MM.1S (cell line): ENCODE measurements around the gene KLK15.

Experiments used
- DNase-seq: peaks from one replicate; pipeline ENCODE4 v3.0.0-alpha.2; 2015
- H2AFZ ChIP-seq: fragments of 300-600 bp; sonication (generic); 2 replicates; pipeline ENCODE4 v1.6.0; 2016; ENCODE audit warnings: antibody characterized with exemption, low read length
- H3F3A ChIP-seq: fragments of 300-600 bp; sonication (generic); 2 replicates; pipeline ENCODE4 v1.6.1; 2016; ENCODE audit warnings: mild to moderate bottlenecking, antibody characterized with exemption, low read length, moderate library complexity, mixed read lengths; ENCODE audit not compliant: insufficient read depth
- H3K27ac ChIP-seq: fragments of 300-600 bp; sonication (generic); 2 replicates; pipeline ENCODE4 v1.5.1; 2016; ENCODE audit warnings: mild to moderate bottlenecking, low read length
- H3K27me3 ChIP-seq: fragments of 300-600 bp; sonication (generic); replicated peaks from 2 replicates; pipeline ENCODE4 v1.6.0; 2016; ENCODE audit warnings: low read length; ENCODE audit not compliant: insufficient read depth
- H3K36me3 ChIP-seq: fragments of 300-600 bp; sonication (generic); replicated peaks from 2 replicates; pipeline ENCODE4 v1.6.1; 2016; ENCODE audit warnings: mild to moderate bottlenecking, low read length, mixed read lengths; ENCODE audit not compliant: insufficient read depth
- H3K4me1 ChIP-seq: fragments of 300-600 bp; sonication (generic); 2 replicates; pipeline ENCODE4 v1.6.1; 2016; ENCODE audit warnings: low read length, mixed read lengths
- H3K4me2 ChIP-seq: fragments of 300-600 bp; sonication (generic); 2 replicates; pipeline ENCODE4 v1.6.0; 2016; ENCODE audit warnings: low read depth, low read length
- H3K4me3 ChIP-seq: fragments of 300-600 bp; sonication (generic); 2 replicates; pipeline ENCODE4 v1.5.1; 2016; ENCODE audit warnings: low read length, mixed read lengths
- H3K79me2 ChIP-seq: fragments of 300-600 bp; sonication (generic); 2 replicates; pipeline ENCODE4 v1.6.1; 2016; ENCODE audit warnings: mixed run types, low read length, mixed read lengths
- H3K9ac ChIP-seq: fragments of 300-600 bp; sonication (generic); 2 replicates; pipeline ENCODE4 v1.6.1; 2016; ENCODE audit warnings: low read length, mixed read lengths
- H3K9me2 ChIP-seq: fragments of 300-600 bp; sonication (generic); replicated peaks from 2 replicates; pipeline ENCODE4 v1.6.1; 2016; ENCODE audit warnings: mild to moderate bottlenecking, low read length, mixed read lengths; ENCODE audit not compliant: insufficient read depth
- H3K9me3 ChIP-seq: fragments of 300-600 bp; sonication (generic); replicated peaks from 2 replicates; pipeline ENCODE4 v1.6.1; 2016; ENCODE audit warnings: mild to moderate bottlenecking, low read length, mixed read lengths; ENCODE audit not compliant: insufficient read depth
- H4K20me1 ChIP-seq: fragments of 300-600 bp; sonication (generic); 2 replicates; pipeline ENCODE4 v1.6.1; 2016; ENCODE audit warnings: mild to moderate bottlenecking, low read length, moderate library complexity, mixed read lengths; ENCODE audit not compliant: insufficient read depth
- EZH2 ChIP-seq: fragments of 300-600 bp; sonication (generic); optimal IDR thresholded peaks from 2 replicates; pipeline ENCODE3; 2017; ENCODE audit warnings: low read depth, mild to moderate bottlenecking, antibody characterized with exemption, low read length, mixed read lengths
- EZH2phosphoT487 ChIP-seq: fragments of 300-600 bp; sonication (generic); IDR thresholded peaks from 2 replicates; pipeline ENCODE4 v1.6.1; 2018; ENCODE audit warnings: antibody characterized with exemption, low read length
- TF ChIP-seq, protein P1 (sequence below): fragments of 300-600 bp; sonication (generic); IDR thresholded peaks from 2 replicates; pipeline ENCODE4 v1.5.1; 2016; ENCODE audit warnings: antibody characterized with exemption, low read length, mixed read lengths

The KLK15 gene

DNA sequence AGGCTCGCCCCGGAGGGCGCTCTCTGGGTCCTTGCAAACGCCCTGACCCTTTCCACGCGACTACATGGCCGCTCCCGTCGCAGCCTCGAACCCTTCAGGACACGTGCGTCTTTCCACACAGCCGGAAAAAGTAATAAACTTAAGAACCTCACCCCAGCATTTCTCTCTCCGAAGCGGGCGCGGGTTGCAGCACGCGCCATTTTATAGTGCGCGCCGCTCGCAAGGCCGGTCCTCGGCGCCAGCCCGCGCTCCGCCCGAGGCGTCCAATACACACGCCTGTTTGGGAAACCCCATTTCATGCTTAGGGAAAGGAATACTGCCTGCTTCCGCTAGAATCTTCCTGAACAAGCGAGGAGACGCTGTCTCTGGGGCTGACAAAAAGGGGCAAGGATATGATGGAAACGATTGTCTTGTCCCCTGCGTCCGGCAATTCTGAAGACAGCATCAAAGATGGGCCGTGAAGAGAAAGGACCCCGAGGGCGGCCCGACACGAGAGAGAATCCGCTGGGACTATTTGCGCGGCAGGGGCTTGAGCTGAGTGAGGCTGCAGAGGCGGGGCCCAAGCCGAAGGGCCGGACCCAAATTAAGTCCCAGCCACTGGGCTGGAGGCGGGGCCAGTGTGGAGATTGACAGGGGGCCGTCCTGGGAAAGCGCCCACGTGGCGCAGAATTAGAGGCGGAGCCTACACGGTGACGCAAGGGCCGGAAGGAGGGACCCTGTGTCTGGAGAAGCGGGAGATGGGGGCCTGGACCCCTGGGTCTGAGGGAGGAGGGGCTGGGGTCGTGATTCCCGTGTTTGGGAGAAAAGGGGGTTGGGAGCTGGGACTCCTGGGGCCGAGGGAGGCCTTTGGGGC, 28.7 kb downstream of the KLK15 start:
- Histone ChIP-seq H3K4me2 (peak overlapping the region; percentile 83), H3F3A (peaks cover 3% of the 10 kb centered on the region; the same call in 1 of the 2 replicates), H4K20me1 (peaks cover 12% of the 10 kb centered on the region), H3K9ac (peak overlapping the region; percentile 94), H3K4me1 (peaks cover 7% of the 10 kb centered on the region; the same call in 1 of the 2 replicates), H3K27me3 (peaks cover 10% of the 10 kb centered on the region), H3K79me2 (peaks cover 39% of the 10 kb centered on the region), H3K9me2 (no peaks in the 10 kb centered on the region), H2AFZ (peak overlapping the region; percentile 74), H3K4me3 (peak overlapping the region; percentile 92), H3K27ac (peak overlapping the region; percentile 89), H3K36me3 (0 out of 2 replicates have a peak, but pooled peaks cover 3% of the 10 kb centered on the region), H3K9me3 (no peaks in the 10 kb centered on the region)
- no peak for TF ChIP-seq EZH2
- TF ChIP-seq, protein P1, sequence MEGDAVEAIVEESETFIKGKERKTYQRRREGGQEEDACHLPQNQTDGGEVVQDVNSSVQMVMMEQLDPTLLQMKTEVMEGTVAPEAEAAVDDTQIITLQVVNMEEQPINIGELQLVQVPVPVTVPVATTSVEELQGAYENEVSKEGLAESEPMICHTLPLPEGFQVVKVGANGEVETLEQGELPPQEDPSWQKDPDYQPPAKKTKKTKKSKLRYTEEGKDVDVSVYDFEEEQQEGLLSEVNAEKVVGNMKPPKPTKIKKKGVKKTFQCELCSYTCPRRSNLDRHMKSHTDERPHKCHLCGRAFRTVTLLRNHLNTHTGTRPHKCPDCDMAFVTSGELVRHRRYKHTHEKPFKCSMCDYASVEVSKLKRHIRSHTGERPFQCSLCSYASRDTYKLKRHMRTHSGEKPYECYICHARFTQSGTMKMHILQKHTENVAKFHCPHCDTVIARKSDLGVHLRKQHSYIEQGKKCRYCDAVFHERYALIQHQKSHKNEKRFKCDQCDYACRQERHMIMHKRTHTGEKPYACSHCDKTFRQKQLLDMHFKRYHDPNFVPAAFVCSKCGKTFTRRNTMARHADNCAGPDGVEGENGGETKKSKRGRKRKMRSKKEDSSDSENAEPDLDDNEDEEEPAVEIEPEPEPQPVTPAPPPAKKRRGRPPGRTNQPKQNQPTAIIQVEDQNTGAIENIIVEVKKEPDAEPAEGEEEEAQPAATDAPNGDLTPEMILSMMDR, result no peak
- TF ChIP-seq EZH2phosphoT487, result no peak
- peak; percentile 99 for DNase-seq

DNA sequence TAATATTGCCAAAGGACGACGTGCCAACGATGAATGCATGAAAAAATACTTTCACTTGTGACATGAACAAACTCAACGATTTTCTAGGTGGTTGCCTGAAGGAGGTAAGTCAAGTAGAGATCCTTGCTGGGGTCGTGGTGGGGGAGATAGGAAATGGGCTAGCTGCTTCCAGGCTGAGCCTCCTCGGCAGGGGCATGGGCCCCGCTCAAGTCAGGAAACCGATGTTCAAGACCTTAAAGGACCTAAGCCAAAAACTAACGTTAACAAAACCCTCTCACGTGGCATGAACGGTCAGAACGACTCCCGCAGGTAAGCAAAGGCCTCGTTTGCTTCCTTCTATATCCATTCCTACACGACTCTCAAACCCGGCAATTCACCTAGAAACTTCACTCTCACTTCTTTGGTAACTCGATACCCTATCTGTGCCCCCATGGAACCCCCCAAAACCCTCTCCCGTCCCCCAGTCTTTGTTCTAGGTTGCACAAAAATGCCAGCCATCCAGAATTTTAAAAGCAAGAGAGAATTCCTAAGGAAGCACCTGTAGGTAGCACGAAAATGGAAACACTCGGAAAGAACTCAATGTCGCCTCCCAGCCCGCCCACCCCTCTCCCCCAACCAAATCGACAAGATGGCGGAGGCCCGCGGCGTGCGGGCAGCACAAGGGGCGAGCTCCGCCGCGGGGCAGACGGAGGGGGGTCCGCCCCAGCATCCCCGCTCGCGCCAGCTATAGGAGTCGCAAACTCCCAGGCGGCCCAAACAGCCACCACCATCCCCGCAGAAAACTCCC, 29.5 kb downstream of the KLK15 start:
- Histone ChIP-seq H3K36me3 (0 out of 2 replicates have a peak, but pooled peaks cover 3% of the 10 kb centered on the region), H3K27ac (peak overlapping the region; percentile 89), H3K4me2 (peak overlapping the region; percentile 83), H3K9ac (peak overlapping the region; percentile 94), H3K9me3 (no peaks in the 10 kb centered on the region), H3K9me2 (no peaks in the 10 kb centered on the region), H2AFZ (peak overlapping the region; percentile 40), H4K20me1 (peaks cover 19% of the 10 kb centered on the region), H3F3A (peaks cover 3% of the 10 kb centered on the region; the same call in 1 of the 2 replicates), H3K4me1 (peaks cover 7% of the 10 kb centered on the region; the same call in 1 of the 2 replicates), H3K79me2 (peaks cover 47% of the 10 kb centered on the region), H3K4me3 (peak overlapping the region; percentile 92), H3K27me3 (peaks cover 8% of the 10 kb centered on the region)
- DNase-seq, result peak; percentile 30
- TF ChIP-seq, protein P1, result no peak
- no peak for TF ChIP-seq EZH2phosphoT487
- no peak for TF ChIP-seq EZH2

DNA sequence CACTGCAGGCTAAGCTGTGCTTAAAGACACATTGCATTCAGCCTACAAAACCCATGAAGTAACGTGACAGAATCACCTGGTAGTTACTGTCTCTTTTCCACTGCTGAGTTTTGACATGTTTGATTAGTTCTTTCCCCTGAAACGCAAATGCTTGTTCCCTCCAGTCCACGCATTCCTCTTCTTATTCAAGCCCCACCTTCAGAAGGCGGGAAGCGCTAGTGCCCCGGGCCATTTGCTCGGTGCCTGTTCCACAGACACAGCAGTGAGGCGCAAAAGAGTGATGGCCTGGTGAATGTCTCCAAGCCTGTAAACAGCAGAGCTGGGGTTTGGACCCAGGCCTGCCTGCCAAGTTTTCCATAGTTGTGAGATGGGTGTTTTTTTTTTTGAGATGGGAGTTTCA, 32.3 kb downstream of the KLK15 start:
- Histone ChIP-seq H3K27ac (no peak overlapping the region), H3K4me2 (no peak overlapping the region)

More for the DNA sequence above, 32.3 kb downstream of the KLK15 start:
- TF ChIP-seq EZH2 (no peak), EZH2phosphoT487 (no peak)
- TF ChIP-seq, protein P1, result no peak
- Histone ChIP-seq H3K4me1 (peaks cover 7% of the 10 kb centered on the region; the same call in 1 of the 2 replicates), H3K79me2 (peaks cover 47% of the 10 kb centered on the region), H3K36me3 (0 out of 2 replicates have a peak, but pooled peaks cover 5% of the 10 kb centered on the region), H3K9me3 (no peaks in the 10 kb centered on the region), H4K20me1 (peaks cover 34% of the 10 kb centered on the region), H3K4me3 (no peak overlapping the region), H3F3A (peaks cover 16% of the 10 kb centered on the region), H3K9me2 (no peaks in the 10 kb centered on the region), H2AFZ (no peak overlapping the region), H3K9ac (no peak overlapping the region), H3K27me3 (no peaks in the 10 kb centered on the region)
- DNase-seq, result no peak
